ENCODE data around the gene RNF222.

The RNF222 gene

DNA sequence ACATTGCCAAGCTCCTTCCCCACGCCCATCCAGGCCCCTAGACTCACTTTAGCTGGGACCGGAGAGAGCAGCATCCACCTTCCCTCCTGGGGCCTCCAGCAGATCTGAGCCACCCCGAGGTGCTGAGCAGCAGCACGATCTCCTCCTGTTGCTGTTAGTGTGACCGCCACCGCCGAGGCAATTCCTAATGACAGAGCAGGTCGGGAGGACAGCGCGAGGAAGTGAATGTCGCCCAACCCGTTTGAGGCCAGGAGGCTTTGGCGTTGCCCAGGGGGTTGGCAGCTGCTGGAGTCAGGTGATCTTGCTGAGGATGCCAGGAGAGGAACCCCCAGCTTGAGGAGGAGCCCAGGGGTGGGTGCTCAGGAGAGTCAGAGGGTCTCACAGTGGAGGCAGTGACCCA is at the start of gene RNF222:
Gene RNF222, minus strand, starts transcription at position 192 of the 400 bp plus-strand sequence. CDS start 4,366 bp downstream, outside the sequence.
- DNase-seq, result no peak

DNA sequence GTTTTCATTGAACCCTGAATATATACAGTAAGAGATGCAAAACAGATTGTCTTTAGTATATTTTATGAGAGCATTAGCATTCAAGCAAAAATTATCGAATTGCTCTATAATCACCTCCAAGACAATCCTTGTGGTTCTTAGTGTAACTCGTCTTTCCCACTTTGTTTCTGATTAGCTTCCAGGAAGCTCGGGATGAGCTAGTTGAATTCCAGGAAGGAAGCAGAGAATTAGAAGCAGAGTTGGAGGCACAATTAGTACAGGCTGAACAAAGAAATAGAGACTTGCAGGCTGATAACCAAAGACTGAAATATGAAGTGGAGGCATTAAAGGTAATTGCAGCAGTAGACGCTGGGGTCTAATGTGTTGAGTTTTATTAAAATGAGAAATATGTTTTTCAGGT is 47.9 kb upstream of the RNF222 start:
- no peak for DNase-seq

- no peak for DNase-seq
Observed at GRCh38 chr17:8444494-8444893, 46.9 kb upstream of the RNF222 start.

DNA sequence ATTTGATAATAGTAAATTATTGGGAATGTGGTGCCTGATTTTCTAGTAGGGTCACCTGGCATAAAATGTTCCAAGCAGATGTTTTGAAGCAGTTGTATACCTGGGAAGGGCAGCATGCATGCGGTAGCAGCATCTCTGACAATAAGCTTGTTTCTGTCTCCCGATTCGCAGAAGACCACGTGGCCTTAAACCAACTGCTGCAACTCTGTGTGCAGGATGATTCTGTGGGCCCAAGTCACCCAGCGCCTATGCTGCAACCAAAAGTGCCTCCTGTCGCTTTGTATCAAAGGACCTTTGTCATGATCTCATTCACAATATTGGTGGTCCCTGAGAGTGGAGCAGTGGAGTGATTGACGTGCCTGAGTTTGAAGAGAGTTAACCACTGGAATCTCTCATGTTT is 46.1 kb upstream of the RNF222 start:
- no peak for DNase-seq

DNA sequence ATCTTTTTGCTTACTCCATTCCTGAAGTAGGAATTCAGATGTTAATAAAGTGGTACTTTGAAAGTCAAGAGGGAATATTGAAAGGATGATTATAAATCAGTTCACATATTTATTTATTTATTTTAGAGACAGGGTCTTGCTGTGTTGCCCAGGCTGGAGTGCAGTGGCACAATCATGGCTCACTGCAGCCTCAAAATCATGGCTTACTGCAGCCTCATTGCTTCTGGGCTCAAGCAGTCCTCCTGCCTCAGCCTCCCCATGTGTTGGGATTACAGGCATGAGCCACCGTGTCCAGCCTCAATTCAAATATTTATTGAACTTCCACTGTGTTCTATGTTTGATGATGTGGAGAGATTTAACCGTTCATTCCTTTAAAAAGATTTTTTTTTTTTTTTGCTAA is 44.7 kb upstream of the RNF222 start:
- DNase-seq, result no peak

GRCh38 chr17:8441690-8442089 is 44.1 kb upstream of the RNF222 start:
- no peak for DNase-seq

DNA sequence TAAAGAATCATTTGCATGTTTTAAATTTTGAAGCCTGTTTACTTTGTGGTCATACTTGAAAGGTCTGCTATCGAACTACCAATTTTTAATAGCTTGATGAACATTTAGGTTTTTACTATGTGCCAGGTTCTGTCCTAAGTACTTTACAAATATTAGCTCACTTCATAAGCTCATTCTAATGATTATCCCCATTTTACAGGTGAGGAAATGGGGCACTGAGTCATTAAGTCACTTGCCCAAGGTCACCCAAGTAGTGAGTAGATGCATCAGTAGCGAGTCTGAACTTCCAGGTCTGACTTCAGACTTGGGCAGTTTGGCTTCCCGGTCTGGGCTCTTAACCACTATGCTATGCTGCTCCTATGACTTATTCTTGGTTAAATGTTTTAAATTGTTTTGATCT is 42.1 kb upstream of the RNF222 start:
- DNase-seq, result no peak

- DNase-seq, result peak; percentile 20
Observed at GRCh38 chr17:8438441-8438840, 40.8 kb upstream of the RNF222 start.

- no peak for DNase-seq
Observed at GRCh38 chr17:8436844-8437171, 39.2 kb upstream of the RNF222 start.

- DNase-seq, result peak; percentile 60
Observed at GRCh38 chr17:8436169-8436843, 38.7 kb upstream of the RNF222 start.

DNA sequence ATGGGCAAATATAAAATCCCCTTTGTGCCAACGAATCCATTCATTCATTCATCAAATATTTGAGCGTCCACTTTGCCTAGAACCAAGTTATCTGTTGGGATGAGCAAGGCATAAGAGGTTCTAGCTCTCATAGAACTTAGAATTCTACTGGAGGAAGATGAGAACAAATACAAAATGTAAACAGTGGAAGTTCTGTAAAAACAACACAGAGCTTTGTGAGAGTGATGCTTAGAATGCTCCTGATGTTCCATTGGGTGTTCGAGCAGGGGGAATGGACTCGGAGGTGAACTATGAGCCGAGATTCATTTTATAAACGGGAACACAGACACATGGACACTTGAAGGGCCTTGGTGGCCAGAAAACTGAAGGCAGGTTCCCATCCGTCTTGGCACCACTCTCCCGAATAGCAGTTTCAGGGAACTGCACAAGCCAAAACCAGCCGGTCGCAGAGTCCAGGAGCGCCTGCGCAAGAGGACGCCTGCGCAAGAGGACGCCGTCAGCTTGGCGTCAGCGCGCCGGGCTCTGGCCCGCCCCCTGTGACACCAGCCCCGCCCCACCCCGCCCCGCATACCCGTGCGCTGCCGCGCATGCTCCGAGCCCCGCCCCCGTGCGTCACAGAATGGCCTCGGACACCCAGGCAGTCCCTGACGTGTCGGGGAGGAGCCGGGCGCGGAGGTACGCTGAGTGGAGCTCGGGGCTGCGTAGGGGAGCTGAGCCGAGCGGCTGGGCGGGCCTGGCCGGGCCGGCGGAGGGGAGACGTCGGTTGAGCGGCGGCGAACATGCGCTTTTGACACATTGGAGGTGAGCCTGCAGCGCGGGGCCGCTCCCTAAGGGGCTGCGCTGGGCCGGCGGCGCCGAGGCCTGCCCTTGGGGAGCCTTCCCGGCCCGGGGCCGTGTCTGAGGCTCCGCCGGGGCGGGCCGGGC is 37.9 kb upstream of the RNF222 start, which contains the start of gene NDEL1:
Gene NDEL1, plus strand, starts transcription at position 640 of the 924 bp plus-strand sequence. CDS start 8,388 bp downstream, outside the sequence.
- peak; percentile 98 for DNase-seq

GRCh38 chr17:8430966-8431365 is 33.3 kb upstream of the RNF222 start:
- no peak for DNase-seq

DNA sequence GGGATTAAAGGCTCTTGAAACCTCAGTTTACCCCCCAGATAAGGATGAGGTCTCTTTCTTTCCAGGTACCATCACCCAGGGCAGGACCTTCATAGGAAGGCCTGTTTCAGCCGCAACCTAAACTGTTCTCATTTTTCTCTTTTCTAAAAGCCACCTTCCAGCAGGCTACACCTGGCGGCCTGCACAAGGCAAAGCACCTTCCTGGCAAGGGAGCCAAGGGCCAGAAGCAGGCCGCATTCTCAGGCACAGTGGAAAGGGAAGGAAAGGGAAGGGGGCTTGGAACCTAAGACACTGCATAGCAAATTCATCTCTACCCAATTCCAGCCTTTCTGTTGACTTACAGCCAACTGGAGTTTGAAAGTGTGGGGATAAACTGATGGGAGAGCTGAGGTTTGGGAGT is 29.2 kb upstream of the RNF222 start:
- no peak for DNase-seq

DNA sequence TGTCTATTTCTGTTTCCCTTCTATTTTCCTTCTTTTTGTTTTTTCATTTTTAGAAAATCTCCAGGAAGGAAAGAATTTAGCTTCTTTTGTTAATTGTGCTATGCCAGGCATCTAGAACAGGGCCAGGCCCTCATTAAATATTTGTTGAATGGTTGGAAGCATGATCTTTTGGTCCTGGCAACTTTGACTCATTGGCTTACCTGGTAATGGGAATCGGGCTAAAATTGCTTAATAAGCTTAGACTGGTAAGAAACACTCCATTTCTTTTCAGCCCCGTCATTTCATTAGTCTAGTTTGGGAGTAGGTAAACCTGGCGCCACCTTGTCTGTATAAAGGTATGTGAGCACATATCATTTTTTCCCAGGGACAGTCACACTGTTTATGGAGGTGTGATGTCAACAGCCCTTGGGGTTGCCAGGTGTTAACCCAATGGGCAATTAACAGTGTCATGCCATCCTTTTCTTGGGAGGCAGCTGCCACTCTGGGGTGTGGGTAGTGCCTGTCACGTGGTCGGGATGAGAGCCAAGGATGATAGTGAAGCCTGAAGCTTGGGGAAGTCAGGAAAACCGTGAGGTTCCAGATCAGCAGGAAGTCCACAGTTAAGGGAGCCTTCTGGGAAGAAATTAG is 28.6 kb upstream of the RNF222 start:
- no peak for DNase-seq

- DNase-seq, result no peak
Observed at GRCh38 chr17:8421571-8421970, 23.9 kb upstream of the RNF222 start.

DNA sequence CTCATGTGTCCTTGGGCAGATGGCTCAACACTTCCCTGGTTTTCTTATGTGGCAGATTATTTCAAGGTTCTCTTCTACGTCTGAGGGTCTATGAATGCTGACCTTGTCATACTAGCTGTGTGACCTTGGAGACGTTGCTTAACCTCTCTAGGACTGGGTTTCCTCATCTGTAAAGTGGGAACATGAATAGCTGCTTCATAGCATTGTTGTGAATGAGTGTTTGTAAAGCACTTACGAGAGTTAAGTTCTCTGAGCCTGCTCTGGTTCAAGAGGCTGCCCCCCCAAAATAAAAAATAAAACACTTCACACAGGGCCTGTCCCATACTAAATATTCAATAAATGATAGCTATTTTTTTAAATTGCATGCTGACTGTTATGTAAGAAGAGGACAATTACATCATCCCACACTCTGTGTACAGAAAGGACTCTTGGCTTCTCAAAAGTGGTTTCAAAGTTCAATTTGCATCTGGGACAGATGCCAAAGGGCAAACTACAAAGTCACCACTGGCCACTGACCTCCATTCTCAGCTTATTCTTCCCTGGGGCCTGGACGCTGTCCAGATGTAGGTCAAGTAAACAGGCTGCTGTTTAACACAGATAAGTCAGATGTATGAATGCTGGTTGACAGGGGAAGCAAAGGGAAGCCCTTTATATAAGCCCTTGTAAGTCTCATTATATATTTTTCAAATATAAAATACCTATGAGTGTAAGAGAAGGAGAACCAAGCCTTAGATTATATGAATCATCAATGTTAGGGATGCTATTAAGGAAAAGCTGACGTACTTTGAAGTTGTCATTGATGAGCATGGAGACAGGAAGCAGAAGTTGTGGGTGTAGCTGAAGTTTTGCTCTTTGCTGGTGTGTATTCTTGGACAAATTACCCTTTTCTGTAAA is 22.7 kb upstream of the RNF222 start:
- no peak for DNase-seq

DNA sequence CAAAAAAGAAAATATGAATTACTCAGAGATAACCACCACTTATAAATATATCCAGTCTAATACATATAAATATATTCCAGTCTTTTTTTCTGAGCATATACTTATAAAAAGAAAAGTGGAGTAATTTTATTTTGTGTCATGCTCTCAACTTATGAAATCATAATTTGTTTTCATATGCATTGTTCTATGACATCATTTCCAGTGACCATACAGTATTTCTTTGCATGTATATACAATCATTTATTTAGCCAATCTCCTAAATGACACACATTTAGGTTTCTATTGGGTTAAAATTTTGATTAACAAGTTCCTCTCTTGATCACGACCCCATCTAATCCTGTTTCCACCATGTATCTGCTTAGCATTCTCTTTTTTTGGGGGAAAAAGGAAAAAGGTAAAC is 21.7 kb upstream of the RNF222 start:
- DNase-seq, result no peak

DNA sequence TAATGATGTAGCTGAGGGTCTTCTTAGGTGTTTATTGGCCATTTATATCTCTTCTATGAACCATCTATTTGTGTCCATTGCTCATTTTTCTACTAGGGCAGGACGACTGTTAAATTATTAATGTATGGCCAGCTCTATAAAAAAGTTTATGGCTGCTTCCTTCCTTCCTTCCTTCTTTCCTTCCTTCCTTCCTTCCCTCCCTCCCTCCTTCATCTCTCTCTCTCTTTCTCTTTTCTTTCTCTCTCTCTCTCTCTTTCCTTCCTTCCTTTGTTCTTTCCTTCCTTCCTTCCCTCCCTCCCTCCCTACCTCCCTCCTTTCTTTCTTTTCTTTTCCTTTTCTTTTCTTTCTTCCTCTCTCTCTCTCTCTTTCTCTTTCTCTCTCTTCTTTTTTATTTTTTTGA is 20.8 kb upstream of the RNF222 start:
- no peak for DNase-seq

- no peak for DNase-seq
Observed at GRCh38 chr17:8417806-8418205, 20.2 kb upstream of the RNF222 start.

DNA sequence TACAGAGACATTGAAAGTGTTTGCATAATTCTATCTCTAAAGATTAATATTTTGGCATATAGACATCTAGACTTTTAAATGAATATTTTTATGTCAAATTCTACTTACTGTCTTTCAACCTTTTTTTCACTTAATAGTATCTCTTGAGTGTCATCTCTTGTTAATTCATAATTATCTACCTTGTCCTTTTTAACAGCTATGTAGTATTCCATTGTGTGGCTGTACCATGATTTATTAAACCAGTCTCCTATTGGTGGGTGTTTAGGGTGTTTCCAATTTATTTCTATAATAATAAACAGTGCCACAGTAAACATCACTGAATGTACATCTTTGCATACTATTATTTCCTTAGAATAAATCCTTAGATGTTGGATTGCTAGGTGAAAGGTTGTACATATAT is 16.3 kb upstream of the RNF222 start:
- no peak for DNase-seq

GRCh38 chr17:8413328-8413727 is 15.7 kb upstream of the RNF222 start:
- peak; percentile 10 for DNase-seq

GRCh38 chr17:8412089-8412488 is 14.5 kb upstream of the RNF222 start:
- DNase-seq, result no peak

DNA sequence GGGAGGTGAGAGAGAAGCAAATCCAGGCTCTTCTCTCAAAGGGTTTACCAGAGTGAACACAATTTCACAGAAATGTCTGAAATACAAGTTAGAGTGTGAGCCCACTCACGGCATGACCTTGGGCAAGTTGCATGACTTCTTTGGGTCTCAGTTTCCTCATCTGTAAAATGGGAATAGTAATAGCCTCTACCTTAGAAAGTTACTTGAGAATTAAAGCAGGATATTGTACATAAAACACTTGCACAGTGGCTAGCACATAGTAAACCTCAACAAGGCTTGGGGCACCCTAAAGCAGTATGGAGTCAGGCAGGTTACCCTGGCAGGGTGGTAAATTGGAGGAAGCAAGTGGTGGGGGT is 13.2 kb upstream of the RNF222 start:
- no peak for DNase-seq
